Suprapubic skin (tissue), 3 donors: ENCODE measurements around the gene ZNF778.

Experiments used
- CTCF ChIP-seq, 2 donors: fragments of 200-600 bp in 1 of 2; fragments of 450-650 bp in 1 of 2; sonication (generic) in 1 of 2; IDR thresholded peaks; one replicate each; pipeline ENCODE4 v1.5.1; 2016 to 2019; ENCODE audit warnings: antibody characterized with exemption in 2 of 2, mild to moderate bottlenecking in 1 of 2, moderate library complexity in 1 of 2
- POLR2A ChIP-seq, 2 donors: fragments of 450-650 bp; IDR thresholded peaks; one replicate each; pipeline ENCODE4 v1.6.1; 2017; ENCODE audit warnings: antibody characterized with exemption in 2 of 2, mild to moderate bottlenecking in 2 of 2, moderate library complexity in 2 of 2

- TF ChIP-seq CTCF (IDR thresholded peaks at IDR 0.05) (no peak), POLR2A (IDR thresholded peaks at IDR 0.05) (no peak)
Measured at GRCh38 chr16:89248196-89248982, 30.9 kb downstream of the ZNF778 start.
